IPS-15b (cell line): ENCODE measurements around the gene MUC2.

Experiments
- H3K27me3 ChIP-seq: one replicate; pipeline ENCODE4 v1.6.1; 2013; ENCODE audit warnings: low read length; ENCODE audit not compliant: control insufficient read depth, insufficient read depth
- H3K36me3 ChIP-seq: one replicate; pipeline ENCODE4 v1.6.1; 2013; ENCODE audit warnings: low read length; ENCODE audit not compliant: control insufficient read depth, insufficient read depth
- H3K4me1 ChIP-seq: one replicate; pipeline ENCODE4 v1.6.1; 2013; ENCODE audit warnings: mild to moderate bottlenecking, low read length; ENCODE audit not compliant: control insufficient read depth, insufficient read depth
- H3K4me3 ChIP-seq: one replicate; pipeline ENCODE4 v1.5.1; 2013; ENCODE audit warnings: low read depth, low read length
- H3K9ac ChIP-seq: one replicate; pipeline ENCODE4 v1.6.1; 2013; ENCODE audit warnings: low read depth, mild to moderate bottlenecking, low read length
- H3K9me3 ChIP-seq: one replicate; pipeline ENCODE4 v1.6.1; 2013; ENCODE audit warnings: mild to moderate bottlenecking, low read length; ENCODE audit not compliant: control insufficient read depth, insufficient read depth

The MUC2 gene

GRCh38 chr11:1048375-1049070, 26.2 kb upstream of the MUC2 start:
- Histone ChIP-seq H3K9ac (no peak overlapping the region), H3K36me3 (no peaks in the 10 kb centered on the region), H3K9me3 (no peaks in the 10 kb centered on the region), H3K4me3 (no peak overlapping the region), H3K27me3 (no peaks in the 10 kb centered on the region), H3K4me1 (no peaks in the 10 kb centered on the region)

DNA sequence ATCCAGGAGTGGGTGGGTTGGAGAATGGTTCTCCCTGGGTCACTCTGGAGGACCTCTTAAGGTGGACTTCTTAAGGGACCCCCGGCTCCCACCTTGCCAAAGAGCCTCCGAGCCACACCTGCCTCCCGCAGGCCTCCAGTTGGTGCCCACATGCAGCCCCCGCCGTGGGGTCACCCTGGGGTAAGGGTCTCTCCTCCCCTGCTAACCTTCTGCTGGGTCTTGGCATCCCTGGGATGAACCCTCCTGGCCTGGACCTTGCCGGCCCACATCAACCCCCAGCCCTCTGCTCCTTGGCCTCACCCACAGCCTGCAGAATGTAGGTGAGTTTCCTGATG, 25.6 kb upstream of the MUC2 start:
- H3K4me3 ChIP-seq: no peak overlapping the region
- no peaks in the 10 kb centered on the region for H3K9me3 ChIP-seq
- H3K4me1 ChIP-seq: no peaks in the 10 kb centered on the region
- no peak overlapping the region for H3K9ac ChIP-seq
- H3K27me3 ChIP-seq: no peaks in the 10 kb centered on the region
- no peaks in the 10 kb centered on the region for H3K36me3 ChIP-seq

- Histone ChIP-seq H3K27me3 (no peaks in the 10 kb centered on the region), H3K36me3 (no peaks in the 10 kb centered on the region), H3K9me3 (no peaks in the 10 kb centered on the region), H3K4me1 (no peaks in the 10 kb centered on the region), H3K9ac (no peak overlapping the region), H3K4me3 (no peak overlapping the region)
Measured at GRCh38 chr11:1049431-1049891, 25.2 kb upstream of the MUC2 start.

GRCh38 chr11:1049911-1050580, 24.6 kb upstream of the MUC2 start:
- Histone ChIP-seq H3K36me3 (no peaks in the 10 kb centered on the region), H3K4me1 (no peaks in the 10 kb centered on the region), H3K9me3 (no peaks in the 10 kb centered on the region), H3K27me3 (no peaks in the 10 kb centered on the region), H3K4me3 (no peak overlapping the region), H3K9ac (no peak overlapping the region)

GRCh38 chr11:1050581-1051355, 23.9 kb upstream of the MUC2 start:
- no peaks in the 10 kb centered on the region for H3K4me1 ChIP-seq
- H3K4me3 ChIP-seq: no peak overlapping the region
- H3K9ac ChIP-seq: no peak overlapping the region
- no peaks in the 10 kb centered on the region for H3K27me3 ChIP-seq
- no peaks in the 10 kb centered on the region for H3K36me3 ChIP-seq
- H3K9me3 ChIP-seq: no peaks in the 10 kb centered on the region

DNA sequence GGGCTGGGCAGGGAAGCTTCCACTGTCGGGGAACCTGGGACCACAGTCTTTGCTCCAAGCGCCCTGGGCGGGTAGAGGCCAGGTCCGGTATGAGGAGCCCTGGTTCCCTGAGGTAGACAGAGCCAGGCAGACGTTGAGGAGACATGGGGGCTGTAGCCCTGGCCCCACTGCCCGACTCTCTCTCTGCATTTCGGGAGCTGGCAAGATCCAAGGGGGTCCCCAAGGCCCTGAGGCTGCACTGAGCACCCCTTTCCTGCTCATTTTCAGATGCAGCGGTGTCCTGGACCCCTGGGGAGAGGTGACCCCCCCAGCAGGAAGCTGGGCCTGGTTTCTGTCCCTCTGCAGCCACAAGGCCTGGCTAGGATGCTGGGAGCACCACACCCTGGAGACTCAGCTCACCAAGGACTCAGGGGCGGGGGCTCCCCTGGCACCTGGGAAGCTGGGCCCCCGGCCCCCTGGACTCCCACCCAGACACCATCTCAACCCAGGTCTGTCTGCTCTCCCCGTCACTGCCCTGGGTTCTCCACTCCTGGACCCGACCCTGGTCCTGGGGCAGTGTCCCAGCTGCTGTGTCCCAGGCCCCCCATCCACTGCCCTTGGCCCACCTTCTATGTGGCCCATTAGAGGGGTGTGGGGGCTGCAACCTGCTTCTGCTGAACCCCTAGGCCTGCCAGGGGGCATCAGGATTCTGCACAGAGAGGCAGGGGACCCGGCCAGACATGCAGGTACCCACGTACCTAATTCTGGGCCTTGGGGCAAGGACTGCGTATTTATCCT, 23.1 kb upstream of the MUC2 start:
- H3K4me3 ChIP-seq: no peak overlapping the region
- no peaks in the 10 kb centered on the region for H3K9me3 ChIP-seq
- H3K9ac ChIP-seq: no peak overlapping the region
- no peaks in the 10 kb centered on the region for H3K27me3 ChIP-seq
- no peaks in the 10 kb centered on the region for H3K4me1 ChIP-seq
- H3K36me3 ChIP-seq: no peaks in the 10 kb centered on the region

- Histone ChIP-seq H3K9me3 (no peaks in the 10 kb centered on the region), H3K4me3 (no peak overlapping the region), H3K36me3 (no peaks in the 10 kb centered on the region), H3K9ac (no peak overlapping the region), H3K4me1 (no peaks in the 10 kb centered on the region), H3K27me3 (no peaks in the 10 kb centered on the region)
Measured at GRCh38 chr11:1052133-1053011, 22.3 kb upstream of the MUC2 start.

DNA sequence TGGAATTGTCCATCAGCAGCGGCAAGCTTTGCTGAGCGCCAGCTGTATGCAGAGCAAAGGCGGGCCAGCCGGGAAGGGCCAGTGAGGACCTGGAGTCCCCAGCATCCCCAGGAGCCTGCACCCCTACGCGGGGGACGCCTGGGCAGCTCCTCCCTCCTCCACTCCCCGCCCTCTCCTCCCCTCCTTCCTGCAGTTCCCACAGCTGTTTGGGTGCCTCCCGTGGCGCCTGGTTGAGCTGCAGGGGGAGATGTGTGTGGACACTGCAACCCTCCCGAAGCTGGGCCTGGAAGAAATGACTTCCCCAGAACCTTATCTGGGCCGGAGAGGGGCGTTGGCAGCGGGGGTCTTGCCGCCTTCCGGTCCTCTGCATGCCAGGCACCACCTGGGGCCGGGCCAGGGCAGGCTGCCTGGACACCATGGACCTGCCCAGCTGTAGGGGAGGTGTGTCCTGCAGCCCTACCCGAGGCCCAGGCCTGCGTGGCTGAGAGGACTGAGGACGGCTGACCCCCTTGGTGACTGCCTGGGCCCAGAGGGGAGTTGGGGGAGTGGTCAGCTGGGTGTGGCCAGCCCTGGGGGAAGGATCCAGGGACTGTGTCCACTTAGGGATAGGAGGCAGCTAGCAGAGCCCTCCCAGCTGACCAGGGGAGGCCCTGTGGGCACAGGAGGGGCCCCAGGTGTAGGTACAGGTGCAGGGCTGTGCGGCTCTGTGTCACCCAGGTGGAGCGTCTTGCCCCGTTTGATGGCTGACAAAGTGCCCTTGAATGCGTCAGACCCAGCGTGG, 21.4 kb upstream of the MUC2 start:
- no peaks in the 10 kb centered on the region for H3K36me3 ChIP-seq
- no peaks in the 10 kb centered on the region for H3K4me1 ChIP-seq
- H3K4me3 ChIP-seq: no peak overlapping the region
- H3K9me3 ChIP-seq: no peaks in the 10 kb centered on the region
- no peaks in the 10 kb centered on the region for H3K27me3 ChIP-seq
- no peak overlapping the region for H3K9ac ChIP-seq

DNA sequence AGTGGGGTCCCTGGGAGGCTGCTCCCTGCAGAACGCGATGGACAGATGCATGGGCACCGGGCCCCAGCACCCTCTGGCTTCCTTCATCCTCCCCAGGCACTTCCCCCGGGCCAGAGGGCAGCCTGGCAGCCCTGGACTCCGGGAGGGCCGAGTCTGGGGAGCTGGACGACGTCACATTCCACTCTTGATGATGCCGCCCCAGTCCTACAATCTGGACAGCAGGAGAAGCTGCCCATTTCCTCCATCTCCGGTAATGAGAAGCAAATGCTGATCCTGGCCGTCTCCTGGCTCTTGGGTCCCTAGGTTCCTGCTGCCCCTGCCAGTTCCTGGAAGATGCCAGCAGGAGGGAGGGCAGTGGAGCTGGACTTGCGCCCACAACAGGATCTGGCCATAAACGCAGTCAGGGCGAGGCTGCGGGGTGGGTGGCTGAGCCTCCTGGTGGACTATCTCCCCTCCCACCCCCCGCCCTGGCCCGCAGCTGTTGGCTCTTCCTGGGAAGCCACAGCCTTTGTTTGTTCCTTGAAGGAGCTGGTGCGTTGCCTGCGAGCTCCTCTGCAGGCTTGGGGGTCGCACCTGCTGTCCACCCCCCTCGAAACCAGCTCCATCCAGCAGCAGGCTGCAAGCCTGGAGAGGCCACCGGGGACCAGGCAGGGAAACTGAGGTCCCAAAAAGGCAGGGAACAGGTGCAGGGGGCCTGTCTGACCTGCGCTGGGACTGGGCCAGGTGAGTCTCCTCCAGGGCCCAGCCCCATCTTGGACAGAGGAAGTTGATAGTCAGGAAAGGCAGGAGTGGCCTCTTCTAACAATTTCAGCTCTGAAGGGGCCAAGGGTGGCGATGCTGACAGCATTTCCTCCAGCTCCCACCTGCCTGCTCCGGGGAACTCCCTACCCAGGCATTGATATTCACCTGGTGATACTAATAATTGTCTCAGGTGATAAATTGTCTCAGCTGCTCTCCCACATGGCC, 20.2 kb upstream of the MUC2 start:
- H3K9ac ChIP-seq: no peak overlapping the region
- no peaks in the 10 kb centered on the region for H3K4me1 ChIP-seq
- H3K36me3 ChIP-seq: no peaks in the 10 kb centered on the region
- H3K27me3 ChIP-seq: no peaks in the 10 kb centered on the region
- no peak overlapping the region for H3K4me3 ChIP-seq
- H3K9me3 ChIP-seq: no peaks in the 10 kb centered on the region
